HEK293 (cell line): ENCODE results near the gene LONP2.

Experiments used
- OVOL3 ChIP-seq: fragments of 450-650 bp; formaldehyde crosslinking; IDR thresholded peaks from 2 replicates; pipeline ENCODE4 v1.5.1; 2016; ENCODE audit warnings: missing biosample characterization, missing genetic modification characterization
- ZNF404 ChIP-seq: fragments of 450-650 bp; formaldehyde crosslinking; IDR thresholded peaks from 2 replicates; pipeline ENCODE4 v1.5.1; 2017; ENCODE audit warnings: missing biosample characterization, missing genetic modification characterization
- ZNF558 ChIP-seq: fragments of 450-650 bp; formaldehyde crosslinking; IDR thresholded peaks from 2 replicates; pipeline ENCODE4 v1.5.1; 2016; ENCODE audit warnings: missing biosample characterization, missing genetic modification characterization
- TF ChIP-seq, protein P1 (sequence below): fragments of 450-650 bp; formaldehyde crosslinking; IDR thresholded peaks from 2 replicates; pipeline ENCODE4 v1.5.1; 2016; ENCODE audit warnings: missing biosample characterization, missing genetic modification characterization
- TF ChIP-seq, protein P2 (sequence below): fragments of 450-650 bp; formaldehyde crosslinking; IDR thresholded peaks from 2 replicates; pipeline ENCODE4 v1.5.1; 2016; ENCODE audit warnings: missing biosample characterization, missing genetic modification characterization

DNA sequence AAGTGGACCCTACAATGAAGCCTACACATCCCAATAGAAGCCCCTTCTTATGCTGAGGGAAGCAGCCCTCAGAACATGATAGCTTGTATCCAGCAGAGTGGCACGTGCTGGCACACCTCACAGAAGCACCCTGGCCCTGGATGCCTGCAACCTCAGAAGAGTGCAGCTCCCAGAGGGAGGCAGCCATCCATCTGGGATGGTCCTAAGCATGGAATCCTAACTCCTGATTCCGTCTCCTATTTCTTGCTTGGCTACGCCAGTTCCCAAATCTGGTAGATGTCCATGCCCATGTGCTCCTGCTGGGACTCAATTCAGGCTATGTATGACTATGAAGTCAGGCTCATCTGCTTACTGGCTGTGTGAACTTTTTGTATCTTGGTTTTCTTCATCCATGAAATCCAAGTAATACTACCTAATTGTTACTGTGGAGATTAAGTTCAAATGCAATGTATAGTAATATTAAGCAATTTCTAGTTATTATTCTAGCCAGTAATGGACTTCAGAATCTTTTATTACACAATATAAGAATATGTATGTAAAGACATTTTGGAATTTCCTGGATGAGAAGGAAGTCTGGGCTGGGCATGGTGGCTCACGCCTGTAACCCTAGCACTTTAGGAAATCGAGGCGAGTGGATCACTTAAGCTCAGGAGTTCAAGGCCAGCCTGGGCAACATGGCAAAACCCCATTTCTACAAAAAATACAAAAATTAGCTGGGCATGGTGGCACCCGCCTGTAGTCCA, 108.7 kb downstream of the LONP2 start:
- TF ChIP-seq OVOL3 (tag by site-specific recombination) (no peak), ZNF558 (tag by site-specific recombination) (no peak), ZNF404 (tag by site-specific recombination) (no peak)
- TF ChIP-seq, protein P1, sequence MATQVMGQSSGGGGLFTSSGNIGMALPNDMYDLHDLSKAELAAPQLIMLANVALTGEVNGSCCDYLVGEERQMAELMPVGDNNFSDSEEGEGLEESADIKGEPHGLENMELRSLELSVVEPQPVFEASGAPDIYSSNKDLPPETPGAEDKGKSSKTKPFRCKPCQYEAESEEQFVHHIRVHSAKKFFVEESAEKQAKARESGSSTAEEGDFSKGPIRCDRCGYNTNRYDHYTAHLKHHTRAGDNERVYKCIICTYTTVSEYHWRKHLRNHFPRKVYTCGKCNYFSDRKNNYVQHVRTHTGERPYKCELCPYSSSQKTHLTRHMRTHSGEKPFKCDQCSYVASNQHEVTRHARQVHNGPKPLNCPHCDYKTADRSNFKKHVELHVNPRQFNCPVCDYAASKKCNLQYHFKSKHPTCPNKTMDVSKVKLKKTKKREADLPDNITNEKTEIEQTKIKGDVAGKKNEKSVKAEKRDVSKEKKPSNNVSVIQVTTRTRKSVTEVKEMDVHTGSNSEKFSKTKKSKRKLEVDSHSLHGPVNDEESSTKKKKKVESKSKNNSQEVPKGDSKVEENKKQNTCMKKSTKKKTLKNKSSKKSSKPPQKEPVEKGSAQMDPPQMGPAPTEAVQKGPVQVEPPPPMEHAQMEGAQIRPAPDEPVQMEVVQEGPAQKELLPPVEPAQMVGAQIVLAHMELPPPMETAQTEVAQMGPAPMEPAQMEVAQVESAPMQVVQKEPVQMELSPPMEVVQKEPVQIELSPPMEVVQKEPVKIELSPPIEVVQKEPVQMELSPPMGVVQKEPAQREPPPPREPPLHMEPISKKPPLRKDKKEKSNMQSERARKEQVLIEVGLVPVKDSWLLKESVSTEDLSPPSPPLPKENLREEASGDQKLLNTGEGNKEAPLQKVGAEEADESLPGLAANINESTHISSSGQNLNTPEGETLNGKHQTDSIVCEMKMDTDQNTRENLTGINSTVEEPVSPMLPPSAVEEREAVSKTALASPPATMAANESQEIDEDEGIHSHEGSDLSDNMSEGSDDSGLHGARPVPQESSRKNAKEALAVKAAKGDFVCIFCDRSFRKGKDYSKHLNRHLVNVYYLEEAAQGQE (tag by site-specific recombination), result no peak
- TF ChIP-seq, protein P2, sequence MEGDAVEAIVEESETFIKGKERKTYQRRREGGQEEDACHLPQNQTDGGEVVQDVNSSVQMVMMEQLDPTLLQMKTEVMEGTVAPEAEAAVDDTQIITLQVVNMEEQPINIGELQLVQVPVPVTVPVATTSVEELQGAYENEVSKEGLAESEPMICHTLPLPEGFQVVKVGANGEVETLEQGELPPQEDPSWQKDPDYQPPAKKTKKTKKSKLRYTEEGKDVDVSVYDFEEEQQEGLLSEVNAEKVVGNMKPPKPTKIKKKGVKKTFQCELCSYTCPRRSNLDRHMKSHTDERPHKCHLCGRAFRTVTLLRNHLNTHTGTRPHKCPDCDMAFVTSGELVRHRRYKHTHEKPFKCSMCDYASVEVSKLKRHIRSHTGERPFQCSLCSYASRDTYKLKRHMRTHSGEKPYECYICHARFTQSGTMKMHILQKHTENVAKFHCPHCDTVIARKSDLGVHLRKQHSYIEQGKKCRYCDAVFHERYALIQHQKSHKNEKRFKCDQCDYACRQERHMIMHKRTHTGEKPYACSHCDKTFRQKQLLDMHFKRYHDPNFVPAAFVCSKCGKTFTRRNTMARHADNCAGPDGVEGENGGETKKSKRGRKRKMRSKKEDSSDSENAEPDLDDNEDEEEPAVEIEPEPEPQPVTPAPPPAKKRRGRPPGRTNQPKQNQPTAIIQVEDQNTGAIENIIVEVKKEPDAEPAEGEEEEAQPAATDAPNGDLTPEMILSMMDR, result no peak
